K562 (cell line): ENCODE data around the gene HSPE1. TPM values are rescaled to one million over a fixed set of nuclear protein-coding genes. Genes with fewer than 3 reads are reported as not detected.

ENCODE experiments used
- ATF1 ChIP-seq, 2 experiments: fragments of 450-650 bp in 1 of 2; IDR thresholded peaks; 2 replicates each; pipeline ENCODE4 v1.6.1; 2016; ENCODE audit warnings: missing compliant biosample characterization in 1 of 2, missing genetic modification characterization in 1 of 2
- BRD9 ChIP-seq: fragments of 450-650 bp; IDR thresholded peaks from 2 replicates; pipeline ENCODE4 v1.6.1; 2018; ENCODE audit warnings: low read depth; ENCODE audit not compliant: partially characterized antibody
- CTBP1 ChIP-seq: fragments of 450-650 bp; IDR thresholded peaks from 2 replicates; pipeline ENCODE4 v1.6.1; 2016; ENCODE audit warnings: borderline replicate concordance
- EP300 ChIP-seq: IDR thresholded peaks from 2 replicates; pipeline ENCODE4 v1.6.1; 2012; ENCODE audit warnings: low read length, improper control_type of control experiment
- FOXA3 ChIP-seq, 2 experiments: fragments of 450-650 bp in 1 of 2; sonication (generic) in 1 of 2; formaldehyde crosslinking; IDR thresholded peaks in 1 of 2; conservative IDR thresholded peaks in 1 of 2; 2 replicates each; pipeline versions ENCODE4 v1.4.0 to v1.8.0; 2020 to 2022; ENCODE audit warnings: mild to moderate bottlenecking in 2 of 2, missing genetic modification reagents in 1 of 2
- FOXP1 ChIP-seq: sonication (generic); formaldehyde crosslinking; IDR thresholded peaks from 2 replicates; pipeline ENCODE4 v1.8.0; 2022; ENCODE audit warnings: mild to moderate bottlenecking, missing genetic modification reagents
- IFI16 ChIP-seq: fragments of 250-450 bp; sonication (Bioruptor Pico); IDR thresholded peaks from 2 replicates; pipeline ENCODE4 v2.1.2; 2022; ENCODE audit warnings: mild to moderate bottlenecking, inconsistent platforms
- MYNN ChIP-seq, 2 experiments: sonication (generic); formaldehyde crosslinking in 1 of 2; IDR thresholded peaks; 2 replicates each; pipeline versions ENCODE4 v1.5.0 to v1.6.1; 2016 to 2020; ENCODE audit warnings: antibody characterized with exemption in 1 of 2, missing genetic modification reagents in 1 of 2
- PHF8 ChIP-seq: fragments of 200-600 bp; sonication (generic); IDR thresholded peaks from 2 replicates; pipeline ENCODE4 v1.6.1; 2012; ENCODE audit warnings: mixed run types, mild to moderate bottlenecking, inconsistent platforms, low read length, moderate library complexity, borderline replicate concordance
- SMAD2 ChIP-seq: fragments of 150-350 bp; IDR thresholded peaks from 2 replicates; pipeline ENCODE4 v1.6.1; 2014; ENCODE audit warnings: low read depth, mild to moderate bottlenecking, low read length
- STAT5B ChIP-seq: fragments of 250-450 bp; sonication (Bioruptor Pico); IDR thresholded peaks from 2 replicates; pipeline ENCODE4 v1.8.0; 2021; ENCODE audit warnings: mild to moderate bottlenecking, inconsistent platforms
- ZNF766 ChIP-seq: fragments of 200-800 bp; sonication (Bioruptor generic); conservative IDR thresholded peaks from 2 replicates; pipeline ENCODE4 v1.6.1; 2016; ENCODE audit warnings: missing genetic modification characterization, missing compliant biosample characterization
- ZNF778 ChIP-seq: fragments of 450-650 bp; formaldehyde crosslinking; IDR thresholded peaks from 2 replicates; pipeline ENCODE4 v1.4.0; 2020; ENCODE audit warnings: mild to moderate bottlenecking, moderate library complexity
- polyA plus RNA-seq, 8 experiments: library from polyadenylated mRNA; depleted of rRNA in 4 of 8; stranded (reverse) in 5 of 8; unstranded in 3 of 8; fragments of >200 nt; fragmentation: Nextera tagmentation in 2 of 8; fragmentation: Illumina TruSeq in 1 of 8; extraction: Ambion mirVana in 2 of 8; extraction: Trizol in 1 of 8; gene quantifications; 2 replicates each; pipeline versions ENCODE4 v1.2.1 to v1.2.3, GENCODE V29; 2011 to 2014; ENCODE audit warnings: inconsistent platforms in 1 of 8, missing spikeins in 1 of 8
- total RNA-seq, 7 experiments: library from RNA; depleted of rRNA in 6 of 7; stranded (reverse); fragments of >200 nt in 6 of 7; fragmentation: Illumina TruSeq in 2 of 7; extraction: Trizol in 2 of 7; gene quantifications; 2 replicates each; pipeline versions ENCODE4 v1.2.1 to v1.2.3, GENCODE V29; 2011 to 2021; ENCODE audit warnings: low replicate concordance in 1 of 7
- TF ChIP-seq, protein P1 (sequence below): fragments of 450-650 bp; IDR thresholded peaks from 2 replicates; pipeline ENCODE4 v1.6.1; 2016; ENCODE audit warnings: mild to moderate bottlenecking, moderate library complexity
- TF ChIP-seq, protein P2 (sequence below): sonication (generic); formaldehyde crosslinking; IDR thresholded peaks from 2 replicates; pipeline ENCODE4 v1.8.0; 2022; ENCODE audit warnings: missing genetic modification reagents, mild to moderate bottlenecking, borderline replicate concordance
- TF ChIP-seq, protein P3 (sequence below): sonication (generic); formaldehyde crosslinking; IDR thresholded peaks from 2 replicates; pipeline ENCODE4 v1.8.1; 2023; ENCODE audit warnings: mild to moderate bottlenecking, missing genetic modification reagents, moderate library complexity

HSPE1 gene
- total and polyA plus RNA-seq, 9 of the 15 experiments (the other 6 are each of a cell fraction or from before 2014, with no cell fraction given): 223 to 1,007 (median 612) TPM

DNA sequence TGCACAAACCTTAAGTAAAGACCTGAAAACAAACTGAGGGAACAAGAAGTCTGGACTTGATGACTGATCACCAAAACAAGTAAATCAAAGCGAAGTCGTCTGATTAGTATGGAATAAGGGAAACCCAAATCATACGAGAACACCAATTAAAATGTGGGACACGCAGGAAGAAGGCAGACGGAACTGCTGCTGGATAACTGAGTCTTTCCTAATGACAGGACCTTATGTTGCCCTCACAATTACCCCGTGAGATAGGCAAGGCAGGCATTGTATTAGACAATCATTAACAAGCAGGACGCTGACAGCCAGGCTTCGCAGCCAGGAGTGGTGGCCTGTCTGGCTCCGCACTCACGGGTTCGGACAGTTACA is 47.4 kb upstream of the HSPE1 start (continued):
- TF ChIP-seq, protein P1, sequence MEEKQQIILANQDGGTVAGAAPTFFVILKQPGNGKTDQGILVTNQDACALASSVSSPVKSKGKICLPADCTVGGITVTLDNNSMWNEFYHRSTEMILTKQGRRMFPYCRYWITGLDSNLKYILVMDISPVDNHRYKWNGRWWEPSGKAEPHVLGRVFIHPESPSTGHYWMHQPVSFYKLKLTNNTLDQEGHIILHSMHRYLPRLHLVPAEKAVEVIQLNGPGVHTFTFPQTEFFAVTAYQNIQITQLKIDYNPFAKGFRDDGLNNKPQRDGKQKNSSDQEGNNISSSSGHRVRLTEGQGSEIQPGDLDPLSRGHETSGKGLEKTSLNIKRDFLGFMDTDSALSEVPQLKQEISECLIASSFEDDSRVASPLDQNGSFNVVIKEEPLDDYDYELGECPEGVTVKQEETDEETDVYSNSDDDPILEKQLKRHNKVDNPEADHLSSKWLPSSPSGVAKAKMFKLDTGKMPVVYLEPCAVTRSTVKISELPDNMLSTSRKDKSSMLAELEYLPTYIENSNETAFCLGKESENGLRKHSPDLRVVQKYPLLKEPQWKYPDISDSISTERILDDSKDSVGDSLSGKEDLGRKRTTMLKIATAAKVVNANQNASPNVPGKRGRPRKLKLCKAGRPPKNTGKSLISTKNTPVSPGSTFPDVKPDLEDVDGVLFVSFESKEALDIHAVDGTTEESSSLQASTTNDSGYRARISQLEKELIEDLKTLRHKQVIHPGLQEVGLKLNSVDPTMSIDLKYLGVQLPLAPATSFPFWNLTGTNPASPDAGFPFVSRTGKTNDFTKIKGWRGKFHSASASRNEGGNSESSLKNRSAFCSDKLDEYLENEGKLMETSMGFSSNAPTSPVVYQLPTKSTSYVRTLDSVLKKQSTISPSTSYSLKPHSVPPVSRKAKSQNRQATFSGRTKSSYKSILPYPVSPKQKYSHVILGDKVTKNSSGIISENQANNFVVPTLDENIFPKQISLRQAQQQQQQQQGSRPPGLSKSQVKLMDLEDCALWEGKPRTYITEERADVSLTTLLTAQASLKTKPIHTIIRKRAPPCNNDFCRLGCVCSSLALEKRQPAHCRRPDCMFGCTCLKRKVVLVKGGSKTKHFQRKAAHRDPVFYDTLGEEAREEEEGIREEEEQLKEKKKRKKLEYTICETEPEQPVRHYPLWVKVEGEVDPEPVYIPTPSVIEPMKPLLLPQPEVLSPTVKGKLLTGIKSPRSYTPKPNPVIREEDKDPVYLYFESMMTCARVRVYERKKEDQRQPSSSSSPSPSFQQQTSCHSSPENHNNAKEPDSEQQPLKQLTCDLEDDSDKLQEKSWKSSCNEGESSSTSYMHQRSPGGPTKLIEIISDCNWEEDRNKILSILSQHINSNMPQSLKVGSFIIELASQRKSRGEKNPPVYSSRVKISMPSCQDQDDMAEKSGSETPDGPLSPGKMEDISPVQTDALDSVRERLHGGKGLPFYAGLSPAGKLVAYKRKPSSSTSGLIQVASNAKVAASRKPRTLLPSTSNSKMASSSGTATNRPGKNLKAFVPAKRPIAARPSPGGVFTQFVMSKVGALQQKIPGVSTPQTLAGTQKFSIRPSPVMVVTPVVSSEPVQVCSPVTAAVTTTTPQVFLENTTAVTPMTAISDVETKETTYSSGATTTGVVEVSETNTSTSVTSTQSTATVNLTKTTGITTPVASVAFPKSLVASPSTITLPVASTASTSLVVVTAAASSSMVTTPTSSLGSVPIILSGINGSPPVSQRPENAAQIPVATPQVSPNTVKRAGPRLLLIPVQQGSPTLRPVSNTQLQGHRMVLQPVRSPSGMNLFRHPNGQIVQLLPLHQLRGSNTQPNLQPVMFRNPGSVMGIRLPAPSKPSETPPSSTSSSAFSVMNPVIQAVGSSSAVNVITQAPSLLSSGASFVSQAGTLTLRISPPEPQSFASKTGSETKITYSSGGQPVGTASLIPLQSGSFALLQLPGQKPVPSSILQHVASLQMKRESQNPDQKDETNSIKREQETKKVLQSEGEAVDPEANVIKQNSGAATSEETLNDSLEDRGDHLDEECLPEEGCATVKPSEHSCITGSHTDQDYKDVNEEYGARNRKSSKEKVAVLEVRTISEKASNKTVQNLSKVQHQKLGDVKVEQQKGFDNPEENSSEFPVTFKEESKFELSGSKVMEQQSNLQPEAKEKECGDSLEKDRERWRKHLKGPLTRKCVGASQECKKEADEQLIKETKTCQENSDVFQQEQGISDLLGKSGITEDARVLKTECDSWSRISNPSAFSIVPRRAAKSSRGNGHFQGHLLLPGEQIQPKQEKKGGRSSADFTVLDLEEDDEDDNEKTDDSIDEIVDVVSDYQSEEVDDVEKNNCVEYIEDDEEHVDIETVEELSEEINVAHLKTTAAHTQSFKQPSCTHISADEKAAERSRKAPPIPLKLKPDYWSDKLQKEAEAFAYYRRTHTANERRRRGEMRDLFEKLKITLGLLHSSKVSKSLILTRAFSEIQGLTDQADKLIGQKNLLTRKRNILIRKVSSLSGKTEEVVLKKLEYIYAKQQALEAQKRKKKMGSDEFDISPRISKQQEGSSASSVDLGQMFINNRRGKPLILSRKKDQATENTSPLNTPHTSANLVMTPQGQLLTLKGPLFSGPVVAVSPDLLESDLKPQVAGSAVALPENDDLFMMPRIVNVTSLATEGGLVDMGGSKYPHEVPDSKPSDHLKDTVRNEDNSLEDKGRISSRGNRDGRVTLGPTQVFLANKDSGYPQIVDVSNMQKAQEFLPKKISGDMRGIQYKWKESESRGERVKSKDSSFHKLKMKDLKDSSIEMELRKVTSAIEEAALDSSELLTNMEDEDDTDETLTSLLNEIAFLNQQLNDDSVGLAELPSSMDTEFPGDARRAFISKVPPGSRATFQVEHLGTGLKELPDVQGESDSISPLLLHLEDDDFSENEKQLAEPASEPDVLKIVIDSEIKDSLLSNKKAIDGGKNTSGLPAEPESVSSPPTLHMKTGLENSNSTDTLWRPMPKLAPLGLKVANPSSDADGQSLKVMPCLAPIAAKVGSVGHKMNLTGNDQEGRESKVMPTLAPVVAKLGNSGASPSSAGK: 0 out of 2 replicates have a peak, but pooled peaks have one; percentile 9
- TF ChIP-seq ZNF766 (CRISPR knock-in tag) (no peak), CTBP1 (no peak), ATF1 (CRISPR knock-in tag; IDR thresholded peaks at IDR 0.05) (no peak), ATF1 (tag; IDR thresholded peaks at IDR 0.05) (no peak), FOXA3 (CRISPR knock-in tag; conservative IDR thresholded peaks at IDR 0.05 in 1 of 2, IDR thresholded peaks at IDR 0.05 in 1 of 2) (no peak), BRD9 (no peak), PHF8 (no peak), FOXP1 (CRISPR knock-in tag) (0 out of 2 replicates have a peak, but pooled peaks have one; percentile 32), MYNN (IDR thresholded peaks at IDR 0.05) (no peak), MYNN (CRISPR knock-in tag; IDR thresholded peaks at IDR 0.05) (no peak), IFI16 (no peak), ZNF778 (no peak), SMAD2 (no peak), EP300 (no peak), STAT5B (CRISPR knock-in tag) (no peak)
- TF ChIP-seq, protein P2, sequence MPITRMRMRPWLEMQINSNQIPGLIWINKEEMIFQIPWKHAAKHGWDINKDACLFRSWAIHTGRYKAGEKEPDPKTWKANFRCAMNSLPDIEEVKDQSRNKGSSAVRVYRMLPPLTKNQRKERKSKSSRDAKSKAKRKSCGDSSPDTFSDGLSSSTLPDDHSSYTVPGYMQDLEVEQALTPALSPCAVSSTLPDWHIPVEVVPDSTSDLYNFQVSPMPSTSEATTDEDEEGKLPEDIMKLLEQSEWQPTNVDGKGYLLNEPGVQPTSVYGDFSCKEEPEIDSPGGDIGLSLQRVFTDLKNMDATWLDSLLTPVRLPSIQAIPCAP (CRISPR knock-in tag): no peak
- TF ChIP-seq, protein P3, sequence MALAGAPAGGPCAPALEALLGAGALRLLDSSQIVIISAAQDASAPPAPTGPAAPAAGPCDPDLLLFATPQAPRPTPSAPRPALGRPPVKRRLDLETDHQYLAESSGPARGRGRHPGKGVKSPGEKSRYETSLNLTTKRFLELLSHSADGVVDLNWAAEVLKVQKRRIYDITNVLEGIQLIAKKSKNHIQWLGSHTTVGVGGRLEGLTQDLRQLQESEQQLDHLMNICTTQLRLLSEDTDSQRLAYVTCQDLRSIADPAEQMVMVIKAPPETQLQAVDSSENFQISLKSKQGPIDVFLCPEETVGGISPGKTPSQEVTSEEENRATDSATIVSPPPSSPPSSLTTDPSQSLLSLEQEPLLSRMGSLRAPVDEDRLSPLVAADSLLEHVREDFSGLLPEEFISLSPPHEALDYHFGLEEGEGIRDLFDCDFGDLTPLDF (CRISPR knock-in tag): no peak
